HG03442 (cell line): Measurements from ENCODE around the gene MIPOL1.
"Not testable (repeated sequence)": the region's sequence is repeated elsewhere in the genome, so short reads cannot be mapped to it uniquely, and the experiment has no call there.

Source experiments
- ATAC-seq: cut with Tn5 transposase; IDR thresholded peaks from one replicate; pipeline ENCODE4 v1.9.1; 2021; ENCODE audit warnings: mild to moderate bottlenecking, moderate library complexity; ENCODE audit not compliant: unreplicated experiment

Gene MIPOL1

DNA sequence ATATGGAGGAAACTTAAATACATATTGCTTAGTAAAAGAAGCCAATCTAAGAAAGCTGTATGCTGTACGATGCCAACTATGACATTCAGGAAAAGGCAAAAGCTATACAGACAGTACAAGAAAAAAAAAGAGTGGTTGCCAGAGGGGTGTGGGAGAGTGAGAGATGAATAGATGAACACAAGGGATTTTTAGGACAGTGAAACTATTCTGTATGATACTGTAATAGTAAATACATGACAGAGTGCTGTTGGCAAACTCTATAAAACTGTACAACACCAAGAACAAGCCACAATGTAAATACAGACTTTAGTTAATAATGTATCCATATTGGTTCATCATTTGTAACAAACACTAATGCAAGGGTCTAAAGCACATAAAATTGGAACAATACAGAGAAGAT is 10.9 kb upstream of the MIPOL1 start:
- no peak for ATAC-seq

DNA sequence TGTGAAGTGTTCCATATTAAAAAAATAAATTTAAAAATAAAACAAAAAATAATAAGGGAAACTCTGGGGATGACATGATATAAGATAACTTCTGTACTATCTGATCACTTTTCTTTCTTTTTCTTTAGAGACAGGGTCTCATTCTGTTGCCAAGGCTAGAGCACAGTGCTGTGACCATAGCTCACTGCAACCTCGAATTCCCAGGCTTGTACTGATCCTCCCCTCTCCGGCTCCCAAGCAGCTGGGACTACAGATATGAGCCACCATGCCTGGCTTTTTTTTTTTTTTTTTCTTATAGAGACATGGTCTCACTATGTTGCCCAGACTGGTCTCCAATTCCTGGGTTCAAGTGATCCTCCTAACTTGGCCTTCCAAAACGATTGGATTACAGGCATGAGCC is 10.4 kb upstream of the MIPOL1 start:
- no peak for ATAC-seq

DNA sequence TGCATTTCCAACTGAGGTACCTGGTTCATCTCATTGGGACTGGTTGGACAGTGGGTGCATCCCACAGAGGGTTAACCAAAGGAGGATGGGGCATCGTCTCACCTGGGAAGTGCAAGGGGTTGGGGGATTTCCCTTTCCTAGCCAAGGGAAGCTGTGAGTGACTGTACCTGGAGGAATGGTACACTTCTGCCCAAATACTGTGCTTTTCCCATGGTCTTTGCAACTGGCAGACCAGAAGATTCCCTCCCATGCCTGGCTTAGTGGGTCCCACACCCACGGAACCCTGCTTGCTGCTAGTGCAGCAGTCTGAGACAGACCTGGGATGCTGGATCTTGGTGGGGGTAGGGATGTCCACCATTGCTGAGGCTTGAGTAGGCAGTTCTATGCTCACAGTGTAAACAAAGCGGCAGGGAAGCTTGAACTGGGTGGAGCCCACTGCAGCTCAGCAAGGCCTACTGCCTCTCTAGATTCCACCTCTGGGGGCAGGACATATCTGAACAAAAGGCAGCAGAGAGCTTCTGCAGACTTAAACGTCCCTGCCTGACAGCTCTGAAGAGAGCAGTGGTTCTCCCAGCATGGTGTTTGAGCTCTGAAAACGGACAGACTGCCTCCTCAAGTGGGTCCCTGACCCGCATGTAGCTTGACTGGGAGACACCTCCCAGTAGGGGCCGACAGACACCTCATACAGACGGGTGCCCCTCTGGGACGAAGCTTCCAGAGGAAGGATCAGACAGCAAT is 9.7 kb upstream of the MIPOL1 start:
- not testable (repeated sequence) for ATAC-seq

DNA sequence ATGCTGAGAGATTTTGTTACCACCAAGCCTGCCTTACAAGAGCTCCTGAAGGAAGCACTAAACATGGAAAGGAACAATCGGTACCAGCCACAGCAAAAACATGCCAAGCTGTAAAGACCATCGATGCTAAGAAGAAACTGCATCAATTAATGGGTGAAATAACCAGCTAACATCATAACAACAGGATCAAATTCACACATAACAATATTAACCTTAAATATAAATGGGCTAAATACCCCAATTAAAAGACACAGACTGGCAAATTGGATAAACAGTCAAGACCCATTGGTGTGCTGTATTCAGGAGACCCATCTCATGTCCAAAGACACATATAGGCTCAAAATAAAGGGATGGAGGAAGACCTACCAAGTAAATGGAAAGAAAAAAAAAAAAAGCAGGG is 8.0 kb upstream of the MIPOL1 start:
- ATAC-seq: not testable (repeated sequence)

DNA sequence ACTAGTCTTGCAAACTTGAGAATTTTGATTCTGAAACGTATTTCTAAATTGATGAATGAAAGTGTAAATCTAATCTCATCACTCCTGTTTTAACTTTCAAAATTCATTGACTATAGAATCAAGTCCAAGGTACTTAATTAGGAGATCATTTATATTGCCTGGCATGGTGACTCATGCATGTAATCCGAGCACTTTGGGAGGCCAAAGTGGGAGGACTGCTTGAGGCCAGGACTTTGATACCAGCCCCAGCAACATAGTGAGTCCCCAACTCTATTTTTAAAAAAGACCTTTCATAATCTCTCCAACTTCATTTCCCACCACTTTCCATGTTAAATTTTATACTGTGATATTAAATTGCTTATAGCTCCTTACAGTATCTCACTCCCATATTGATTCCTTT is 3.0 kb upstream of the MIPOL1 start:
- no peak for ATAC-seq

DNA sequence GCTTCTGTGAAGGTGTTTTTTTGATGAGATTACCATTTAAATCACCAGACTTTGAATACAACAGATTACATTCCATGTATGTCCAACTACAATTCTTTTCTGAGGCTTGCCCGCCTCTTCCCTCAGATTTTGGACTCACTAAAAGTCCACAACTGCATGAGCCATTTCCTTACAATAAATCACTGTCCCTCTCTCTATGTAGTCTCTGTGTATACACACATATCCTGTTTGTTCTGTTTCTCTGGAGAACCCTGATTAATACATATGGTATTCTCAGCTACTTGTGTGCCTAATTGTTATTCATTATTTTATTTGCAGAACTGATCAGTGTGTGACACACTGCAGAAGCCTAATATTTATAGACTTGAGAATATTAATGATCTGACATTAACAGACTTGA is 2.4 kb upstream of the MIPOL1 start:
- no peak for ATAC-seq

DNA sequence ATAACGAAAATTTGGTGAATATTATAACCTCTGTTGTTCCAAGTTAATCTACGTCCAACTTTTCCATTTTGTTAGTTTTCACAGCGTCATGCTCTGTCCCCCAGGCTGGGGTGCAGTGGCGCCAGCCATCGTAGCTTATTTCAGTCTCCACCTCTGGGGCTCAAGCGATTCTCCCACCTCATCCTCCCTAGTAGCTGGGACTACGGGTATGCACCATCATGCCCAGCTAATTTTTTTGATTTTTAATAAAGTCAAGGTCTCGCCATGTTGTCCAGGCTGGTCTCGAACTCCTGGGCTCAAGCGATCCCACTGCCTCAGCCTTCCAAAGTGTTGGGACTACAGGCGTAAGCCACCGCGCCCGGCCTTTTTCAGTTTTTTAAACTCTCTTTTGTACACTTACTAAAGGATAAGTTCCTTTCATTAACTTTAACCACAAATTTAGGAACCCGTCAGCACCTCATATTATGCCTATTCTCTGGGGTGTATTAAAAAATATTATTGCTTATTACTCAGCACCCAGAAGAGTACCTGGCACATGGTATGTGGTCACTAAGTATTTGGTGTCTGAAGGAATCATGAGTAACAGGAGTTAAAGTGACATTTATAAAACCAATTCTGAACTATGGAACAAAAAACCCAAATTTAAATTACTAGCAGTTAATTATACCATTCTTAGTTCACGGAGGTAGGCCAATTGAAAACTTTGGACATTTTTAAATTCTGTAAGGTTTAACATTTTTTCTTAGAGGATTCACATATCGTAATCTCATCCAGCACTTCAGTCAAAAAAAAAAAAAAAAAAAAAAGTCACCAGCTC is 925 bp upstream of the MIPOL1 start:
- ATAC-seq: no peak

DNA sequence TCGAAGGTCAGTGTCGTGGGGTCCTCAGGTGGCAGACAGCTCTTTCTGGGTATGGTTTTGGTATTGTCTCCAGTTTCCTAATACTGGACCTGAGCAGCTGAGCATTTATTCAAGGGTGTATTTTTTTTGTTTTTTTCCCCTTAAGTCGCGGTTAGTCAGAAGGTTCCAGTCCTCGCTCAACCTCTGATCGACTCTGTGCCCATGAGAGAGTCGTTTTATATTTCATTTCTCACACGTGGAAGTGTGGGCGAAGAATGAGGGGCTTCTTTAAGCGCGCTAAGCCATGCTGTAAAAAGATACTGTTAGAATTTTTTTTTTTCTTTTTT is 499 bp downstream of the MIPOL1 start:
- no peak for ATAC-seq

DNA sequence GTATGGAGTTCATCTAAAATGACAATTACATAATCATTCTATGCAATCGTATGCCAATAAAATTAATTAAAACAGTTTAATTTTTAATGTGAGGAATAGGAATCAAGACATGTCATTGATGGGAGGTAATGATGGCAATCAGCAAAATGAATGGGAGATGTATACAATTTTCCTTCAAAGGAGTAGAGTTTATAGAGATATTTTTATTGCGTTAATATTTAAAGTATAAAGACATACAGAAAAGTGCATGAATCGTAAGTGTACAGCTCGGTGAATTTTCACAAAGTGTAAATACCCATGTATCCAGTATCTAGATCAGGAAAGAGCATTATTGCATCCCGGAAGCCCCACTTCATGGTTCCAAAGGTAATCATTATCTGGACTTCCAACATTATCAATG is 1.2 kb downstream of the MIPOL1 start:
- ATAC-seq: no peak

DNA sequence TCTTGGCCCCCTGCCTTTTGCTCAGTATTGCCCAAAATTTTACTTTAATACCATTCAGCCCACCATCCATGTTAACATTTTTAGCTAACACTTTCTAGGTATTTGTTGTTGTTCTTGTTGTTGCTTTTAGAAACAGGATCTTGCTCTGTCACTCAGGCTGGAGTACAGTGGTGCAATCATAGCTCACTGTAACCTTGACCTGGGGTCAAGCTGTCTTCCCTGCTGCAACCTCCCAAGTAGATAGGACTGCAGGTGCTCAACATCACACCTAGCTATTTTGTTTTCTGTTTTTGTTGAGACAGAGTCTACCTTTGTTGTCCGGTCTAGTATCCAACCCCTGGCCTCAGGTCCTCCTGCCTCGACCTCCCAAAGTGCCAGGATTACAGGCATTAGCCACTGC is 4.0 kb downstream of the MIPOL1 start:
- ATAC-seq: no peak

DNA sequence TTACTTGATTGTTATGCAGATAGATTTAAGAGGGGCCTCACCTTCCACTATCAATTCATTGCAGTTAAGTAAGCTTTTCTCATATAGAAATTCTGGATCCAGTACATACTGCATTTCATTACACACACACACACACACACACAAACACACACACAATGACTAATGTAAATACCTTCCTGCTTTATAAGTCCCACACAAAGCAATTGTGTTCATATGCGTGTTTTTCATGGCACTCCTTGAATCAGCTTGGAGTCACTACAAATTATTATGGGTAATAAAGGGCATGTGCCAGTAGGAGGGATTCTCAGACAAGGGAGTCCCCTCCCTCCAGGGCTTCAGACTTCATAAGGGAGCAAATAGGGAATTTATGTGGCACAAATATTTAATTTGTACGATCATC is 4.5 kb downstream of the MIPOL1 start:
- no peak for ATAC-seq

DNA sequence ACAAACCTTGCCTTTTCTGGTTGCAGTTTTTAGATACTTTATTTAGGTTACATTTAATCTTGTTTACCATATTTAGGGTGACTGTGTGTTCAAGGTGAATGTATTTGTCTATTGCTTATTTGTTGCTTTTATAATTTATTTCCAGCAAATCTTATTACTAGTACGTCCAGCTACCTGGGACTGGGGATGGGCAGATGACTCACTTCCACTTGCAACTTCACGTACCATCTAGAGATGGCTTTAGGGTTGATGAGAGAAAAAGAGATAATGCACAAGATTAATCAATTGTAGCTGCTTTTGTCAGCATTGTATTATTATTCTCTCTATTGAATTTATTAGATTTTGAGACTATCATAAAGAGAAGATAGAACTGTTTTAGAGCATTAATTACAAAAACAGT is 5.1 kb downstream of the MIPOL1 start:
- no peak for ATAC-seq

DNA sequence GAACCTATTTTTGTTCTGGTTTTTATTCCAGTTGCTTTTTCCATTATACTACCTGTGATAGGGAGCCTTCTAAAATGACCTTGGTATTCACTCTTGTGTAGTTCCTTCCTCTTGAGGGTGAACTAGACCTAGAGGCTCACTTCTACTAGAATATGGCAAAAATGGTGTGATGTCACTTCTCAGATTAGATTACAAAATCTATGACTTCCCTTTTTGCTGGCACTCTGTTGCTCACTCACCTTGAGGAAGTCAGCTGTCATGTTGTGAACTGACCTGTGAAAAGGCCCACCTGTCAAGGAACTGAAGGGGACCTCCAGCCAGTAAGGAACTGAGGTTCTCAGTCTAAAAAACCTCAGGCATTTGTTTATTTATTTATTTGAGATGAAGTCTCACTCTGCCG is 5.7 kb downstream of the MIPOL1 start:
- no peak for ATAC-seq

DNA sequence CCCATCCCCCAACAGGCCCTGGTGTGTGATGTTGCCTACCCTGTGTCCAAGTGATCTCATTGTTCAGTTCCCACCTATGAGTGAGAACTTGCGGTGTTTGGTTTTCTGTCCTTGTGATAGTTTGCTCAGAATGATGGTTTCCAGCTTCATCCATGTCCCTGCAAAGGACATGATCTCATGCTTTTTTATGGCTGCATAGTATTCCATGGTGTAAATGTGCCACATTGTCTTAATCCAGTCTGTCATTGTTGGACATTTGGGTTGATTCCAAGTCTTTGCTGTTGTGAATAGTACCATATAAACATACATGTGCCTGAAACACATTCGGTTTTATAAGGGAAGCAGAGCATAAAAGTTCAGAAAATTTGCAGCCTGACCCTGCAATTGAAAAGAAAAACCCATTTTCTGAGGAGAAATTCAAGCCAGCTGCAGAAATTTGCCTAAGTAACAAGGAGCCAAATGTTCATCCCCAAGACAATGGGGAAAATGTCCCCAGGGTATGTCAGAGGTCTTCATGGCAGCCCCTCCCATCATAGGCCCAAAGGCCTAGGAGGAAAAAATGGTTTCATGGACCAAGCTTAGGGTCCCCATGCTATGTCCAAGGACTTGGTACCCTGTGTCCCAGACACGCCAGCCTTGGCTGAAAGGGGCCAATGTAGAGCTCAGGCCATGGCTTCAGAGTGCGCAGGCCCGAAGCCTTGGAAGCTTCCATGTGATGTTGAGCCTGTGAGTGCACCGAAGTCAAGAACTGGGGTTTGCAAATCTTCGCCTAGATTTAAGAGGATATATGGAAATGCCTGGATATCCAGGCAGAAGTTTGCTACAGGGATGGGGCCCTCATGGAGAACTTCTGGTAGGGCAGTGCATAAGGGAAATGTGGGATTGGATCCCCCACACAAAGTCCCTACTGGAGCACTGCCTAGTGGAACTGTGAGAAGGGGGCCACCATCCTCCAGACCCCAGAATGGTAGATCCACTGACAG is 8.2 kb downstream of the MIPOL1 start:
- ATAC-seq: not testable (repeated sequence)

DNA sequence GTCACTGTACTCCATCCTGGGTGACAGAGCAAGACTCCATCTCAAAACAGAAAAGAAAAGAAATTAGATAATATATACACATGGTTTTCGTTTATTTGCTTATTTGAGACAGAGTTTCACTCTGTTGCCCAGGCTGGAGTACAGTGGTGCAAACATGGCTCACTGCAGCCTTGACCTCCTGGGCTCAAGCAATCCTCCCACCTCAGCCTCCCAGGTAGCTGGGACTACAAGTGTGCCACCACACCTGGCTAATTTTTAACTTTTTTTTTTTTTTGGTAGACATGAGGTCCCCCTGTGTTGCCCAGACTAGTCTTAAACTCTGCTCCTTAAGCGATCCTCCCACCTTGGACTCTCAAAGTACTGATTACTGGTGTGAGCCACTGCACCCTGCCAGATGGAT is 11.9 kb downstream of the MIPOL1 start:
- not testable (repeated sequence) for ATAC-seq

DNA sequence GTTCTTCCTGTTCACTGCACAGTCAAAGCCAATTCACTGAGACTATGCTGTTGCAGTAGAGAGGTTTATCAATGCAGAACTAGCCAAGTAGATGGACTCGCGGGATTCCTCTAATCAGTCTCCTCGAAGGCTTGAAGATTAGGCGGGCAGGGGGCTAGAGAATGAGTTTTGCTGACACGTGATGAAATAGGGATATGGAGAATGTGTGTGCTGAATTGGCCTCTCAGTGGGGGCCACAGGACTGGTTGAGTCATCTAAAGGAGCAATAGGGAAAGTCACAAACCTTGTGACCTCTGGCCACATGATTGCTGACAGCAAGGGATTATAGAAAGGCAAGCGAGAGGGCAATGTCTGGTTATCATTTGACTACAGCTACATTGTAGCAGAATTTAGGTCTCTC is 12.7 kb downstream of the MIPOL1 start:
- ATAC-seq: no peak

DNA sequence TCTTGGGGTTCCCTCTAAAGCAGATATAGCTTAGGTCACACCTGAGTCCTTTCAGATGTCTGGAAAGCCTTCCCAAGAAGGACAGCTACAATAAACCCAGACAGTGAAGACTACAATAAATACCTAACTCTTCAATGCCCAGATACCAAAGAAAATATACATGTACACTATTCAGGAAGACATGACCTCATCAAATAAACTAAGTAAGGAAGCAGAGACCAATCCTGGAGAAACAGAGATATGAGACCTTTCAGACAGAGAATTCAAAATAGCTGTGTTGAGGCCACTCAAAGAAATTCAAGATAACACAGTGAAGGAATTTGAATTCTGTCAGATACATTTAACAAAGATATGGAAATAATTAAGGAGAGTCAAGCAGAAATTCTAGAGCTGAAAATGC is 15.3 kb downstream of the MIPOL1 start:
- no peak for ATAC-seq

DNA sequence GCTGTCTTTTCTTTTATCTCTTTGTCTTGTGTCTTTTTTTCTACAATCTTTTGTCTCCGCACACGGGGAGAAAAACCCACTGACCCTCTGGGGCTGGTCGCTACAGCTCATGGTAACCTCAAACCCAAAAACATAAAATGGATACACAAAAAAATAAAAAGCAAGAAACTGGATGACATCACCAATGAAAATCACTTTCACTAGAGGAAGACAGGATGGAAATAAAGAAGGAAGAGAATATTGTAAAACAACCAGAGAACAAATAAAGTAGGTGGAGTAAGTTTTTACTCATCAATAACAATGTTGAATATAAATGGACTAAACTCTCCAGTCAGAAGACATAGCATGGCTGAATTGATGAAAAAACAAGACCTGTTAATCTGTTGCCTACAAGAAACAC is 17.6 kb downstream of the MIPOL1 start:
- no peak for ATAC-seq

DNA sequence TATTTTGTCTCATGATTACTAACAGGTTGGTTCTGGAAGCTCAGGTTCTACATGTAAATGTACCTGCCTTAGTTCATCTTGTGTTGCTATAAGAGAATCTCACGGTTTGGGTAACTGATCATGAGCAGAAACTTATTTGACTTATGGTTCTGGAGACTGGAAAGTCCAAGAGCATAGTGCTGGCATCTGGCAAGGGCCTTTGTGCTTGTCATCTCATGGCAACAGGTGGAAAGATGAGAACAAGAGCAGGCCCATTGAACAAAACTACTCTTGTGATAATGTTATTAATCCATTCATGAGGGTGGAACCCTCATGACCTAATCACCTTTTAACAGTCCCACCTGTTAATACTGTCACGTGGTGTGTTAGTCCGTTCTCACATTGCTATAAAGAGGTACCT is 23.3 kb downstream of the MIPOL1 start:
- no peak for ATAC-seq

DNA sequence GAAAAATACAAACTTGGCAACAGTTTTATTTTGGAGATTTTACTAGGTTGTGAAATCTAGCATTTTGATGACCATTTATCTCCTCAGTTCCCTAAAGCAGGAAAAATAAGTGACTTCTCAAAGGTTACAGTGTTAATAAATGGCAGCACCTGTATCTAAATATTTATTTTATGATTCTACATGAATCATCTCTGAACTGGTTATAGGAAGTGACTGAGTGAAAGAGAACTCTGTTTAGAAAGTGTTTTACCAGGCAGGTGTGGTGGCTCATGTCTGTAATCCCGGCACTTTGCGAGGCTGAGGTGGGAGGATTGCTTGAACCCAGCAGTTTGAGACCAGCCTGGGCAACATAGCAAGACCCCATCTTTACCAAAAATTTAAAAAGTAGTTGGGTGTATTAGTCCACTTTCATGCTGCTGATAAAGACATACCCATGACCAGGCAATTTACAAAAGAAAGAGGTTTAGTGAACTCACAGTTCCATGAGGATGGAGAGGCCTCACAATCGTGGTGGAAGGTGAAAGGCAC is 26.3 kb downstream of the MIPOL1 start:
- no peak for ATAC-seq

DNA sequence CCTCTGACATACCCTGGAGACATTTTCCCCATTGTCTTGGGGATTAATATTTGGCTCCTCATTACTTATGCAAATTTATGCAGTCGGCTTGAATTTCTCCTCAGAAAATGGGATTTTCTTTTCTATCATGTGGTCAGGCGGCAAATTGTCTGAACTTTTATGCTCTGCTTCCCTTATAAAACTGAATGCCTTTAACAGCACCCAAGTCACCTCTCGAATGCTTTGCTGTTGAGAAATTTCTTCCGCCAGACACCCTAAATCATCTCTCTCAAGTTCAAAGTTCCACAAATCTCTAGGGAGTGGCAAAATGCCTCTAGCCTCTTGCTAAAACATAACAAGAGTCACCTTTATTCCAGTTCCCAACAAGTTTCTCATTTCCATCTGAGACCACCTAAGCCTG is 27.9 kb downstream of the MIPOL1 start:
- not testable (repeated sequence) for ATAC-seq
